ENCODE results near the gene CACNA1C.

CACNA1C gene

DNA sequence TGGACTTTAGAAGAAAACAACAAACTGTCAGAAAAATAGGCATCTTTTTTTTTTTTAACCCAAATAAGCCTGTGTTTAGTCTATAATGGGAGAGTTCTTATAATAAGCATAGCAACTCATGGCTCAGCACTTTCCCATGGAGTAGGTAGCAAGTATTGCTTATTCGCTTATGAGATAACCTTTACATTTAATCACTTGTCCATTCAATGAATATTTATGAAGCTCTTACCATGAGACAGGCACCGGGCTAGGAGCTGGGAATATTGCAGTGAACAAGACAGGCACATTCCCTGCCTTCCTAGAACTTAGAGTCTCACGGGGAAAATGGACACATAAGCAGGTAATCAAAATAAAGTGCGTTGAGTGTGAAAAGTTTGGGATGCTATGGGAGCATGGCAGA, 38.6 kb upstream of the CACNA1C start:
- Histone ChIP-seq H3K27ac (ENCODE audit: poor library complexity, severe bottlenecking) (no peak overlapping the region), H3K4me1 (ENCODE audit: insufficient read depth, poor library complexity, severe bottlenecking) (no peaks in the 10 kb centered on the region)
- no peak for ATAC-seq (ENCODE audit: low read depth)

DNA sequence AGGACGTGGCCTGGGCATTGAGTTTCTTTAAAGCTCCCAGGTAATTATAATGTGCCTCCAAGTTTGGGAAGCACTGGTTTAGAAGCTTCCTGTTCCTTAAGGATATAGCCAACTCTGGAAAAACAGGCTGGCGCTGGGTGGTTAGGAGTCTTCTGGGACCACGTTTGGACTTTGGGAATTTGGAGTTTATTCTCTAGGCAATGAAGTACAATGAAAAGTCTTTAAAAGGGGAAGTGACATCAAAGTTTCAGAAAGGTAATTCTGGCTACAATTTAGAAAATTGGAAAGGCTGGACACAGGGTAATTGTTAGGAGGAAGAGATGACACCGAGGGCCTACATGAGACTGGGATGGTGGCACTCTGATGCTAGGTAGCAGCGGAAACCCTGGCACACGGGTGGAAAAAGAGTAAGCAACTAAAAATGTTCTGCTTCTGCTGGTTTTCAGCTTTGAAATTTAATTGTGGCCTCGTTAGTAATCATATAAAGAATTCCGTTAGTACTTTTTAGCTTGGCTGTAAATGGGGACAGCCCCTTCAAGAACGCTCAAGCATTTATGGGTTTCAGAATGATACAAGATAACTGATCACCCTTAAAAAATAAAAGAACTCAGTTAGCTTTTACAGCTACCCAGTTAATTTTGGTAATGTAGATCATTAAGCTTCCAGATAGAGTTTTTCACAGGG, 35.8 kb upstream of the CACNA1C start:
- DNase-seq (ENCODE audit: low spot score) (no peak), ATAC-seq (ENCODE audit: low read depth) (no peak)
- Histone ChIP-seq H3K27ac (ENCODE audit: poor library complexity, severe bottlenecking) (no peak overlapping the region), H3K27me3 (ENCODE audit: insufficient read depth, poor library complexity, severe bottlenecking) (peaks cover 16% of the 10 kb centered on the region), H3K36me3 (ENCODE audit: low read depth) (no peaks in the 10 kb centered on the region), H3K4me1 (ENCODE audit: insufficient read depth, poor library complexity, severe bottlenecking) (no peaks in the 10 kb centered on the region), H3K4me3 (ENCODE audit: severe bottlenecking) (no peak overlapping the region), H3K9me3 (ENCODE audit: severe bottlenecking) (no peaks in the 10 kb centered on the region)
- no peak for TF ChIP-seq CTCF (IDR thresholded peaks at IDR 0.05; ENCODE audit: poor library complexity, severe bottlenecking)

More for the DNA sequence above, 38.6 kb upstream of the CACNA1C start:
- TF ChIP-seq CTCF (IDR thresholded peaks at IDR 0.05; ENCODE audit: poor library complexity, severe bottlenecking) = no peak
- H3K4me3 ChIP-seq (ENCODE audit: severe bottlenecking) = no peak overlapping the region
- no peak for DNase-seq (ENCODE audit: low spot score)
- H3K36me3 ChIP-seq (ENCODE audit: low read depth) = no peaks in the 10 kb centered on the region
- H3K27me3 ChIP-seq (ENCODE audit: insufficient read depth, poor library complexity, severe bottlenecking) = peaks cover 6% of the 10 kb centered on the region
- no peaks in the 10 kb centered on the region for H3K9me3 ChIP-seq (ENCODE audit: severe bottlenecking)

DNA sequence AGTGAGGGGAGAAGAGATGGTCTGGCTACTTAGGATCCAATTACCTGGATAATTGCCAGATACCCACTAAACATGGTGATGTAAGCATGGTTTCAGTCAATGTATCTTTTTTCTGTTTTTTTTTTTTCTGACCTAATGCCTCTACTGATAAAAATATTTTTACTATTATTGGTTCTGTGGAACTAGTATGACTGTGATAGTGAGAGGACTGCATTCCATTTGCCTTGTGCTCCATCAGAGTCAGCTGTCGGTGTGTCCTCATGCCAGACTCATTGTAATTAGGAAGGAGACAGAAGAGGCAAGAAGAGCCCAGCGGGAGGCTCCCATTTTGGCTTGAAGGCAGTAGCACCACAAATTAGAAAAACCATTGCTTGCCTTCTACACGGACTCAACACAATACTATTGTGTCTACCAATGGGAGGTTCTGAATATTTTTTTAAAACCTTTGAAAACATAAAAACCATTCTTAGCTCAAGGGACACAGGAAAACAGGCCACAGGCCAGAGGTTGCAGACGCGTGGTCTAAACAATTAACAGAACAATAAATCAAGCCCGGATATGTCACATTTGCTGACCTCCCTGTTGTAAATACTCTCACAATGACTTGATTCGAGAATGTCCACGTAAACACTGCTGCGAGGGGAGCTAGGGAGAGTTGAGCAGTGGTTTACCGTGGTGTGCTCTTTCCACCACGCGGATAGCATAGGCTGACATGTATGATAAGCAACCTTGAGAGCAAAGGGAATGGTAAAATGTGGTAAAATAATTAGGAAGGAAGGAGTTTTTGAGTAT, 35.0 kb upstream of the CACNA1C start:
- TF ChIP-seq CTCF (IDR thresholded peaks at IDR 0.05; ENCODE audit: poor library complexity, severe bottlenecking) = no peak

DNA sequence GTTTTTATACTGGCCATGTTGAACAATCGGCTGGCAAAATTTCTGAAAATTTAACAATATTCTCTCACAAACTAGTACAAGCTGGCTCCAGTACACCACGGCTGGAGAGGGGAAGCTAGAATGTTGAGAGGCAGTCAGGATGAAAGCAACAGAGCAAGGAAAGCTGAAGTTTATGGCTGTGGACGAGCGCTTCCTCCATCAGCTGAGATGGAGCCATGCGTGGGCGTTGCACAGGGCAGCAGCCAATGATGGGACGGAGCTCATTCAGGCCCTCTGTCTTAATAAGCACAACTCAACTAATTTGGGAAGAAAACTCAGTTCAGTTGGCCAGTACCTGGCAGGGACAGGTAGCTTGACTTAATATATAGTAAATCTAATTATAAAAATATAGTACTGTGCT, 34.4 kb upstream of the CACNA1C start:
- no peaks in the 10 kb centered on the region for H3K9me3 ChIP-seq (ENCODE audit: severe bottlenecking)
- TF ChIP-seq CTCF (IDR thresholded peaks at IDR 0.05; ENCODE audit: poor library complexity, severe bottlenecking) = no peak
- H3K4me3 ChIP-seq (ENCODE audit: severe bottlenecking) = no peak overlapping the region
- no peak overlapping the region for H3K27ac ChIP-seq (ENCODE audit: poor library complexity, severe bottlenecking)
- H3K4me1 ChIP-seq (ENCODE audit: insufficient read depth, poor library complexity, severe bottlenecking) = no peaks in the 10 kb centered on the region
- no peak for DNase-seq (ENCODE audit: low spot score)
- H3K36me3 ChIP-seq (ENCODE audit: low read depth) = no peaks in the 10 kb centered on the region
- peaks cover 18% of the 10 kb centered on the region for H3K27me3 ChIP-seq (ENCODE audit: insufficient read depth, poor library complexity, severe bottlenecking)
- ATAC-seq (ENCODE audit: low read depth) = no peak

More for the DNA sequence above, 35.0 kb upstream of the CACNA1C start:
- H3K4me3 ChIP-seq (ENCODE audit: severe bottlenecking) = no peak overlapping the region
- ATAC-seq (ENCODE audit: low read depth) = no peak
- H3K9me3 ChIP-seq (ENCODE audit: severe bottlenecking) = no peaks in the 10 kb centered on the region
- peaks cover 18% of the 10 kb centered on the region for H3K27me3 ChIP-seq (ENCODE audit: insufficient read depth, poor library complexity, severe bottlenecking)
- no peak overlapping the region for H3K27ac ChIP-seq (ENCODE audit: poor library complexity, severe bottlenecking)
- no peaks in the 10 kb centered on the region for H3K4me1 ChIP-seq (ENCODE audit: insufficient read depth, poor library complexity, severe bottlenecking)
- no peak for DNase-seq (ENCODE audit: low spot score)
- no peaks in the 10 kb centered on the region for H3K36me3 ChIP-seq (ENCODE audit: low read depth)

DNA sequence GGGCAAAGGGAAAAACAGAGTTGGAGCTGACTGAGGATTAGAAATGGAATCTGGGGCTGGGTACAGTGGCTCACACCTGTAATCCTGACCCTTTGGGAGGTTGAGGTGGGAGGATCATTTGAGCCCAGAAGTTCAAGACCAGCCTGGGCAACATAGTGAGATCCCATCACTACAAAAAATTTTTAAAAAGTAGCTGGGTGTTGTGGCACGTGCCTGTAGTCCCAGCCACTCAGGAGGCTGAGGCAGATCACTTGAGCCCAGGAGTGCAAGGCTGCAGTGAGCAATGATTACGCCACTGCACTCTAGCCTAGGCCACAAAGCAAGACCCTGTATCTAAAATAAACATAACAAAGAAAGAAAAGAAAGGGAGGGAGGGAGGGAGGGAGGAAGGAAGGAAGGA, 33.7 kb upstream of the CACNA1C start:
- no peak for TF ChIP-seq CTCF (IDR thresholded peaks at IDR 0.05; ENCODE audit: poor library complexity, severe bottlenecking)
- H3K4me1 ChIP-seq (ENCODE audit: insufficient read depth, poor library complexity, severe bottlenecking) = no peaks in the 10 kb centered on the region
- H3K9me3 ChIP-seq (ENCODE audit: severe bottlenecking) = no peaks in the 10 kb centered on the region
- no peak overlapping the region for H3K27ac ChIP-seq (ENCODE audit: poor library complexity, severe bottlenecking)
- H3K27me3 ChIP-seq (ENCODE audit: insufficient read depth, poor library complexity, severe bottlenecking) = peaks cover 22% of the 10 kb centered on the region
- no peaks in the 10 kb centered on the region for H3K36me3 ChIP-seq (ENCODE audit: low read depth)
- ATAC-seq (ENCODE audit: low read depth) = no peak
- DNase-seq (ENCODE audit: low spot score) = no peak
- no peak overlapping the region for H3K4me3 ChIP-seq (ENCODE audit: severe bottlenecking)

Data from RWPE2 (cell line).